Stomach smooth muscle (tissue), 2 donors: ENCODE measurements around the gene MRPS24.
"Not testable (repeated sequence)": the region's sequence is repeated elsewhere in the genome, so short reads cannot be mapped to it uniquely, and the experiment has no call there.

Experiments used
- H3K27ac ChIP-seq: one replicate; pipeline ENCODE4 v1.7.0; 2013; ENCODE audit warnings: mild to moderate bottlenecking, low read length, inconsistent platforms
- H3K27me3 ChIP-seq, 2 donors: one replicate each; pipeline ENCODE4 v1.7.0; 2013; ENCODE audit warnings: low read length in 2 of 2; ENCODE audit not compliant: insufficient read depth in 2 of 2, control insufficient read depth in 1 of 2
- H3K36me3 ChIP-seq, 2 donors: one replicate each; pipeline ENCODE4 v1.7.0; 2013; ENCODE audit warnings: low read length in 2 of 2; ENCODE audit not compliant: control insufficient read depth in 2 of 2, insufficient read depth in 2 of 2
- H3K4me1 ChIP-seq: one replicate; pipeline ENCODE4 v1.7.0; 2013; ENCODE audit warnings: low read length; ENCODE audit not compliant: control insufficient read depth, insufficient read depth
- H3K4me3 ChIP-seq, 2 donors: one replicate each; pipeline ENCODE4 v1.7.0; 2013; ENCODE audit warnings: low read length in 2 of 2
- H3K9ac ChIP-seq, 2 donors: one replicate each; pipeline ENCODE4 v1.7.0; 2013; ENCODE audit warnings: low read length in 2 of 2, mild to moderate bottlenecking in 1 of 2
- H3K9me3 ChIP-seq, 2 donors: one replicate each; pipeline ENCODE4 v1.7.0; 2013; ENCODE audit warnings: low read length in 2 of 2; ENCODE audit not compliant: control insufficient read depth in 2 of 2
- donor health status: healthy.
- donor health status: Pancreatic carcinoma.

The MRPS24 gene

DNA sequence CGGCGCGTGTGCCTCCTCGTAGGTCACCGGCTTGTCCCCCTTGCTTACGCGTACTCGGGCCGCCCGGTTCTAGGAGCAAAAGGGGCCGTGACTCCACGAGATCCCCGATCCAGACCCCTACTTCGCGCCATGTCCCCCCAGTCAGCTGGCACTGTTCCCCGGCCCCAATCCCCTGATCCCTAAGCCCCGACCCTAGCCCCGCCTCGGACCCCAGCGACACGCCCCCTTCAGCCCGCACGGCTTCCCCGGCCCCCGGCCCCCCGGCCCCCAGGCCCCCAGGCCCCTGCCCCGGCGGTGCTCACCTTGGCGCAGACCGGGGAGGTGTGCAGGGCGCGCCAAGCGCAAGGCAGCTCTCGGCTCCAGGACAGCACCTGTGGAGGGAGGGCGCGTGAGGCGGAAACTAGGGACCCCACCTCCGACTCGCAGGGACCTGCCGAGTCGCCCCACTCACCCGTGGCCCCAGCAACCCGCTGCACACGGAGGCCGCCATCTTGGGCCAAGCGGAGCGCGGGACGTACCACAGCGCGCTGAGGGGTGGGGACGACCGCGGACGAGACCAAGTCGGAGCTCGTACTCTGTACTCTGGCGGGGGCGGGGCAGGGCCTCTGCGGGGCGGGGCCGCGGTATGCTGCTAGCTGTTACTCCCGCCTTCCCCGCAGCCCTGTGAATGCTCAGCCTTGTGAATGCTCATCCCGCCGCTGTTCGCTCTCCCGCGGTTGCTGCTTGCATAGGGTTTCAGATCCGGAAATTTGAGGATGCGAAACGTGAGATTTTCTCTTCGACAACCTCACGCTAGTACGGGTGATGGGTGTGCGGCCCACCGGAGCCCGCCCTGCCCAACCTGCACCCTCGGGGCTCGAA, at the start of gene MRPS24:
MRPS24 (minus strand) TSS at position 512 of the 861 bp plus-strand sequence; CDS start at position 490, 22 bp downstream.
- H3K4me1 ChIP-seq, result peaks cover 27% of the 10 kb centered on the region
- peak within 1 kb of the TSS; percentile 86 to 91 for H3K4me3 ChIP-seq
- H3K9me3 ChIP-seq, result no peaks in the 10 kb centered on the region
- peak within 1 kb of the TSS; percentile 88 for H3K27ac ChIP-seq
- H3K36me3 ChIP-seq, result peaks cover 12 to 15% of the 10 kb centered on the region in 2 donors
- peak within 1 kb of the TSS; percentile 84 to 86 for H3K9ac ChIP-seq
- H3K27me3 ChIP-seq, result no peaks in the 10 kb centered on the region

GRCh38 chr7:43915907-43916306, 46.6 kb upstream of the MRPS24 start:
- H3K27ac ChIP-seq, result no peak overlapping the region
- no peaks in the 10 kb centered on the region for H3K27me3 ChIP-seq
- H3K4me1 ChIP-seq, result no peaks in the 10 kb centered on the region
- no peaks in the 10 kb centered on the region for H3K9me3 ChIP-seq
- no peak overlapping the region for H3K9ac ChIP-seq
- peaks cover 0 to 3% of the 10 kb centered on the region in 2 donors for H3K36me3 ChIP-seq
- no peak overlapping the region for H3K4me3 ChIP-seq

DNA sequence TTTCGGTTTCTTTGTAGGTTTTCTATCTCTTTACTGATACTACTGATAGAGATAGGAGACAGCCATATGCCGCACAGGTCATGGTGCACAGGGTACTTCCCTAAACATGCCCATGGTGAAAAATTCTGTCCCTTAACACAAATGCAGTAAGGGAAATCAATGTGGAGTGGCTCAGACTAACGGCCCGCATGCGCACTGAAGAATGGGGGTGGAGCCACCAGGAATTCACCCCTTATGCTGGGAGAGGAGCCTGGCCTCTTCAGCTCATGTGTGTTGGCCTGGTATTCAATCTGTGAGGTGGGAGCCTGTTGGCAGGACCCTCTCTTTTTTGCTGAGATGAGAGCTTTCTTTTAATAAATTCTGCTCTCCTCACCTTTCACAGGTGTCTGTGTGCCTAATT, 45.5 kb upstream of the MRPS24 start:
- H3K36me3 ChIP-seq, result peaks cover 0 to 3% of the 10 kb centered on the region in 2 donors
- H3K4me3 ChIP-seq, result no peak overlapping the region
- H3K9ac ChIP-seq, result no peak overlapping the region
- no peaks in the 10 kb centered on the region for H3K9me3 ChIP-seq
- H3K4me1 ChIP-seq, result no peaks in the 10 kb centered on the region
- H3K27ac ChIP-seq, result no peak overlapping the region
- no peaks in the 10 kb centered on the region for H3K27me3 ChIP-seq

GRCh38 chr7:43906331-43907010, 37.2 kb upstream of the MRPS24 start, which contains the start of gene URGCP:
TSS of gene URGCP (minus strand) at chr7:43906596. CDS start at chr7:43906575, 21 bp downstream.
- Histone ChIP-seq H3K9ac (peak within 1 kb of the TSS; percentile 87 to 91), H3K4me1 (peaks cover 15% of the 10 kb centered on the region), H3K9me3 (no peaks in the 10 kb centered on the region), H3K36me3 (no peaks in the 10 kb centered on the region), H3K27ac (peak within 1 kb of the TSS; percentile 76), H3K27me3 (no peaks in the 10 kb centered on the region), H3K4me3 (peak within 1 kb of the TSS; percentile 71 to 86)

DNA sequence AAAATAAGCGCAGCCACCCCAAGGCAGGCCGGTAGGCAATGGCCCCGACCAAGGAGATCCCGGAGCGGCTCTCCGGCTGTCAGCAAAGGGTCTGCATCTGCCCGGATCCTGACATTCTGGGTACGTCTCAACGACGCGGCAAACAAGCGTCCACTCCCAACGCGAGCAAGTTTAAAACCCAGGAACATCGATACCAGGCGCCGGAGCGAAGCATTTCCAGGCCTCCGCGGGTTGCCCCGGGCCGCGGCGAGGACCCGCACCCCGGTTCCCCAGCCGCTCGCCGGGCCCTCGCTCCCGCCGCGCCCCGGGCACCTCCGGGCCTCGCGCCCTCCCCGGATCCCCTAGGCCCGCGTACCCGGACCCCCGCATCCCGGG, 36.6 kb upstream of the MRPS24 start:
- no peaks in the 10 kb centered on the region for H3K36me3 ChIP-seq
- peaks cover 15% of the 10 kb centered on the region for H3K4me1 ChIP-seq
- no peaks in the 10 kb centered on the region for H3K9me3 ChIP-seq
- H3K27ac ChIP-seq, result peak overlapping the region; percentile 76
- peak overlapping the region; percentile 87 to 91 for H3K9ac ChIP-seq
- H3K27me3 ChIP-seq, result no peaks in the 10 kb centered on the region
- peak overlapping the region; percentile 71 to 86 for H3K4me3 ChIP-seq

DNA sequence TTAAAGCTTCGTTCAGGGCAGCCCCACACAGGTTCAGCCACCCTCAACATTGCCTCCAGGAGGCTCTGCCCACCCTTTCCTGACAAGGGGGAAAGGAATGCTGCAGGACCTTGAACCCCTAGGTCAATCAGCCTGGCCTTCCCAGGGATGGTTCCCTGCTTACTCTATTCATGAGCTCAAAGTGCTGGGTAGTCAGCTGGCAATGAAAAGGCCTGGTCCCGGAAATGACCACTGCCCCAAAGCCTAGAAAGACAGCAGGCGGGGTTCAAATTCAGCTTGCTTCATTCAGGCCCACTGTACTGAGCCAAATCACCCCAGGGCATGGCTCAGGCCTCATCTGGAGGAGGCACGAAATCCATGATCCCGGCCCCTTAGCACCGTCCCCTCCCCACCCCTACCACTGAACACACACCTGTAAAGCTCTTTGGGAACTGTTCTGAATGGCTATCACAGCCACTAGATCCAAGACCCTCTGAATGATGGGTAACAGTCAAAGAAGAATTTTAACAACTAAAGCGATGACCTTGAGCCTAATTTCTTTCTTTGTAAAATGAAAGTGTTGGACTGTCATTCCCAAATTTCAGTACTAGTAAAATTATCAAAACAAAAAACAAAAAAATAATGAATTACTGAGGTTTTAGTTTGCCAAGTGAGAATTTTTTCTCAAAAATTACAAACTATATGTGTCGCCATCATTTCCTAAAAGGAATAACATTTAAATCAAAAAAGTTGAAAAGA, 36.1 kb upstream of the MRPS24 start:
- Histone ChIP-seq H3K36me3 (no peaks in the 10 kb centered on the region), H3K9ac (peak overlapping the region; percentile 87 to 91), H3K4me3 (peak overlapping the region; percentile 71 to 86), H3K27me3 (no peaks in the 10 kb centered on the region), H3K27ac (peak overlapping the region; percentile 76), H3K9me3 (no peaks in the 10 kb centered on the region), H3K4me1 (peaks cover 15% of the 10 kb centered on the region)

GRCh38 chr7:43904533-43905208, 35.4 kb upstream of the MRPS24 start:
- peaks cover 15% of the 10 kb centered on the region for H3K4me1 ChIP-seq
- peak overlapping the region; percentile 76 for H3K27ac ChIP-seq
- peak overlapping the region; percentile 87 to 91 for H3K9ac ChIP-seq
- H3K36me3 ChIP-seq, result no peaks in the 10 kb centered on the region
- no peaks in the 10 kb centered on the region for H3K27me3 ChIP-seq
- H3K4me3 ChIP-seq, result peak overlapping the region; percentile 71 to 86
- no peaks in the 10 kb centered on the region for H3K9me3 ChIP-seq

GRCh38 chr7:43902542-43903054, 33.3 kb upstream of the MRPS24 start:
- H3K4me3 ChIP-seq, result no peak overlapping the region
- H3K27me3 ChIP-seq, result no peaks in the 10 kb centered on the region
- H3K36me3 ChIP-seq, result peaks cover 0 to 2% of the 10 kb centered on the region in 2 donors
- peaks cover 17% of the 10 kb centered on the region for H3K4me1 ChIP-seq
- H3K27ac ChIP-seq, result no peak overlapping the region
- H3K9me3 ChIP-seq, result no peaks in the 10 kb centered on the region
- H3K9ac ChIP-seq, result no peak overlapping the region

DNA sequence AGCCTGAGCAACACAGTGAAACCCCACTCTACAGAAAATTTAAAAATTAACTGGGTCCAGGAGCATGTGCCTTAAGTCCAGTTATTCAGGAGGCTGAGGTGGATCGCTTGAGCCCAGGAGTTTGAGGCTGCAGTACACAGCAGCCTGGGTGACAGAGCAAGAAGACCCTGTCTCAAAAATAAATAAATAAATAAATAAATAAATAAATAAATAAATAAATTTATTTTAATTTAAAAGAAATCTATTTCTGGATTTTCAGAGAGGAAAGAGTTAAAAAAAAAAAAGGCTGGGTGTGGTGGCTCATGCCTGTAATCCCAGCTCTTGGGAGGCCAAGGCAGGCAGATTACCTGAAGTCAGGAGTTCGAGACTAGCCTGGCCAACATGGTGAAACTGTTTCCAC, 29.3 kb upstream of the MRPS24 start:
- H3K27ac ChIP-seq, H3K4me3 ChIP-seq, H3K36me3 ChIP-seq, H3K9ac ChIP-seq, H3K9me3 ChIP-seq, H3K4me1 ChIP-seq, H3K27me3 ChIP-seq: not testable (repeated sequence)
